NCI-H1694 (cell line): ENCODE results near the gene LGR6.
"Not testable (repeated sequence)": the region's sequence is repeated elsewhere in the genome, so short reads cannot be mapped to it uniquely, and the experiment has no call there.

ENCODE experiments used
- DNase-seq: peaks from one replicate; lab custom pipeline; 2025; lab: John Stamatoyannopoulos, UW

LGR6 gene

GRCh38 chr1:202240226-202240625 lies 46.6 kb downstream of the LGR6 start:
- DNase-seq, result not testable (repeated sequence)

GRCh38 chr1:202240956-202241355 lies 47.4 kb downstream of the LGR6 start:
- no peak for DNase-seq

GRCh38 chr1:202241376-202242079 lies 47.9 kb downstream of the LGR6 start:
- no peak for DNase-seq

GRCh38 chr1:202242080-202242419 lies 48.5 kb downstream of the LGR6 start:
- DNase-seq, result no peak

- no peak for DNase-seq
Observed at GRCh38 chr1:202243006-202243405, 49.4 kb downstream of the LGR6 start.

DNA sequence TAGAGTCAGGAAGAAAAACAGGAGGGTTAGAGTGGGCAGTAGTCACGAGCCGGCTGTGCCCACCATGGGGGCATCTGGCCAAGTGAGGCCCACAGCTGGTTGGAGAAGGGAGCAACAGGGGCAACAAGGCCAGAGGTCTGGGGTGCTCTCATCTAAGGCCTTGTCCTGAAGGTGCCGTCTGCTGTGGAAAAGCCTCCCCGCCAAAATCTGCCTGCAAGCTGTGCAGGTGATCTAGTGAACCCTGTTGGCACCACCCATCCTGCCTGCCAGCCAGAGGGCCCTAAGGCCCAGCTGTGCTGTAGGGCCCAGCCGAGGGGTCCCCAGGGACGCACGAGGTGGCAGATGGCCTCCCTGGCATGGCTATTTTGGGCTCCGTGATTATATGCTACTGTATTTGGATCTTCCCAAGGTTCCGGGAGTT lies 51.3 kb downstream of the LGR6 start:
- peak; percentile 60 for DNase-seq

DNA sequence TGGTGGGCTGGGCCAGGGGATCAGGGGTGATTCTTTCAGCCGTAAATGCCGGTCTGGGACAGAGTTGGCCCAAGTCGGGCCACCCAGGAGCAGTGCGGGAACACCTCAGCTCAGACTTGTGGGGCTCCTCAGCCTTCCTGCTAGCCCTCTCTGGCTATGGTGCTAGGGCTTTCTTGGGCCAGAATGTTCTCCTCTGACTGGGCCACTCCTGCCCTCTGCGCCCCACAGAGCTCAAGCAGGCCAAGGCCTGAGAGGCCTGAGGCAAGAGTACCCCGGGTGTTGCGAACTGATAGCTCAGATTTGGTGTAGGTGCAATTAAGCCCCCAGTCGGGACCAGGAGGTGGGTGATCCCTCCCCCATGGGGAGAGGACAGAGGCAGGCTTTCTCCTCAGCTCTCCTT lies 51.8 kb downstream of the LGR6 start:
- no peak for DNase-seq

DNA sequence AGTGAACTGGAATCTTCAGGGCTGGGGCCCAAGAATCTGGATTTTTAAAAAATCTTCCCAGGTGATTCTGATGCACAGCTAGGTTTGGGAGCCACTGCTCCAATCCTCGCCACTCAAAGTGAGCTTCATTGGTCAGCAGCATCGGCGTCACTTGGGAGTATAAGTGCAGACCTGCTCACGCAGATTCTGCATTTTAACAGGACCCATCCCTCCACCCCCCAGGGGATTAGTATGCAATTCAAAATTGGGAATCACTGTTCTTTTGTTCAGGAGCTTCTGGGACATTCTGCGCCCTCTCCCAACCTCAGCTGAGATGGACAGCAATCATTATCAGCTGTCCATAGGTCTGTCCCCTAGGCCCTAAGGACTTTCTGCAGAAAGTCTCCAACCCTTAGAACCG lies 53.5 kb downstream of the LGR6 start:
- no peak for DNase-seq

DNA sequence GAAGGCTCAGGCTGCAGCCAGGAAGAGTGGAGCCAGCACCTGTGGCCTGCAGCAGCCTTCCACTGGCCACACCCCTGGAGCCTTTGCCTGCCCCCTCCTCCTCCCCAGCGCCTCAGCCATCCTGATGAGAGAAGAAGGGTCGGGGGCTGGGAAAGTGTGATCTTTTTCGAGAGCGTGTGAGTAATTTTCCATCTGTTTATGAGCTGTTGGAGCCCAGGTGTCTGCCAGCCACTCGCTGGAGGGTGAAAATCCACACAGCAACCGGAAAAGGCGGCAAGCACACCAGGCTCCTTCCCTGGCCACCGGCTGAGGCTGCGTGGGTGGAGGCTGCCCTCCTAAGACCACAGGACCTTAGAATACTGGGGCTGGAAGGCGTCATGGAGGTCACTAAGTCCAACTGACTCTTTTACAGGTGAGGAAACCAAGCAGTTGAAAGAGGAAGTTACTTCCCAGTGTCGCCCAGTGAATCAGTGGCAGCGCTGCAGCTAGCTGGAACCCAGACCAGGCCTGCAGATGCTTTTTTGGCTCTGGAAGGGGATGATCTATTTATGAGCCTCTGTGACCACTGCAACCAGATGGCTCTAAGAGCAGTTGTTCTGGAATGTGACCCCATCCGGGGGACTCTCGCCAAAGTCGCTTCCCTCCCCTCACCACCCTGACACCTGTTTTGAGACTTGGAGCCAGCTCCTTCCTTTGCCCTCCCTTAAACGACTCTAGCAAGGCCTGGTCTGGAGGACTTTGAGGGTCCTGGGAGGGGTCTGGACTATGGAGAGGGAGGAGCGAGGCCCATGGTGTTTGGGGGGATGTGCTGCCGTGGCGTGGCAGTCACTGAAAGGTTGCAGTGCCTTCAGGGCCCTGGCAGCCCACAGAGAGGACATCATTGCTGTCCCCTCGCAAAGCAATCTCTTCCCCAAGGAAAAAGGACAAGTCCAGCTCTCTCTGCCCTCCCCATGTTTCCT lies 54.5 kb downstream of the LGR6 start:
- peak; percentile 48 for DNase-seq

- DNase-seq, result no peak
Observed at GRCh38 chr1:202248861-202249260, 55.3 kb downstream of the LGR6 start.

GRCh38 chr1:202249436-202249835 lies 55.8 kb downstream of the LGR6 start:
- DNase-seq, result no peak

DNA sequence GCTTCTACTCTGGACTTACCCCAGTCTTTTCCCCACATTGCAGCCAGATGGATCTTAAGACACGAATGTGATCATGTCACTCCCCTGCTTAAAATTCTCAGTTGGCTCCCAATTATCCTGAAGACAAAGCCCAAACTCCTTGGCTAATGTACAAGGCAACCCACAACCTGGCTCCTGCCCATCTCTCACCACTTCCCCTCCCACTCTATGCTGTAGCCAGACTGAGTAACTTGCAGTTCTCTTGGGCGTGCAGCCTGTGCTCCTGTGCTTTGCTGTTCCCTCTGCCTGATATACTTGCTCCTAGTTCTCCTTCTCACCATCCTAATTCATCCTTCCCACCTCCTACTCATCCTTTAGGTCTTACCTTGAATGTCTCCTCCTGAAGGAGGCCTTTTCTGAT lies 56.2 kb downstream of the LGR6 start:
- DNase-seq, result no peak

- DNase-seq, result no peak
Observed at GRCh38 chr1:202250982-202251381, 57.4 kb downstream of the LGR6 start.

DNA sequence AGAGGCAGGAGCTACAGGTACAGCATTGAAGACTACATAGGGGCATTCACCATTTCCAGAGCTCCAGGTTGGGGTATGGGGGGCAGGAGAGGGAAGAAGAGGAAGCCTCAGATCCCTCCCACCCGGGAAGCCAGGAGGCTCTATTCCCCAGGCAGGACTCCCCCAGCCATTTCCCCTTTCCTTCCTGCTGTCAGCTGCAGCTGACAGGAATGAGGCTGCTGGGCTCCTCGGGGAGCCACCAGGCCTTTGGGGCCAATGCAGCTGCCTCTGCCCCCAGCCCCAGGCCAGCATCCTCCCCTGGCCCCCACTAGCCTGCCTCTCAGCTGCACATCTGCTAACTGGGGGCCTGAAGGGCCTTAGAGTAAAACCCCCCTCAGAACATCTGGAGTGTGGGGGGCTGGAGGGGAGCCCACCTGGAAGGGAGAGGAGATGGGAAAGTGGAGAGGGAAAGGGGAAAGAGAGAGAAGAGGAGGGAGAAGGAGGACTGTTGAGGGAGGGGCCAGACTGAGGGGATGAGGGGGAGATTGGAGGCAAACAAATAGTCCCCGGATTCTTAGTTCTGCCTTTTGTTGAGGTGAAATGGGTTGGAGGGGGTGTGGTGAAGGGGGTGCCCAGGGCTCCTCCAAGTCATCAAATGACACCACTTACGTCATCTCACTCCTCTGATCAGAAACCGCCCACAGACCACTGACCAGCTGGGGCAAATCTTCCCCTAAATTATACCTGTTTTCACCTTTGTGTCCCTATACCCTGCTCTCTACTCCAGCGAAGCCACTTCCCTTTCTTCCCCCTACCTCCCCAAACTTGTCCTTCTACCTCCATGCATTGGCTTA lies 58.0 kb downstream of the LGR6 start:
- no peak for DNase-seq

DNA sequence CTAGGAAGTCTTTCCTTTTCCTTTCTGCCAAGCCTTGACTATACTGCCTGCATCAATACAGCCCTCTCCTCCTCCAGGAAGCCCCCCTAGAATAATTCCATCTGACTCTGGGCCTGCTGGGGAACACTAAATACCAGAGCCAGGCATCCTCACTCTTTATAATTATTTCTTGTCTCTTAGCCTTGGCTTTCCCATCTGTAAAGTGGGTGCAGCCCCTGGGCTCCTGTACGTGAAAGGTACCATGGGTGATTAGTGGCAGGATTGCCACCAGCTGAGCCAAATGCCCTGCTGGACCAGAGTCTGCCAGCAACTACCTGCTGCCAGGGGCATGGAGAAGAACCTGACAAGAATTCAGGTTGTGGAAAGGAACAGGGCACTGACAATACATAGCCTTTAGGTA lies 58.7 kb downstream of the LGR6 start:
- DNase-seq, result no peak

DNA sequence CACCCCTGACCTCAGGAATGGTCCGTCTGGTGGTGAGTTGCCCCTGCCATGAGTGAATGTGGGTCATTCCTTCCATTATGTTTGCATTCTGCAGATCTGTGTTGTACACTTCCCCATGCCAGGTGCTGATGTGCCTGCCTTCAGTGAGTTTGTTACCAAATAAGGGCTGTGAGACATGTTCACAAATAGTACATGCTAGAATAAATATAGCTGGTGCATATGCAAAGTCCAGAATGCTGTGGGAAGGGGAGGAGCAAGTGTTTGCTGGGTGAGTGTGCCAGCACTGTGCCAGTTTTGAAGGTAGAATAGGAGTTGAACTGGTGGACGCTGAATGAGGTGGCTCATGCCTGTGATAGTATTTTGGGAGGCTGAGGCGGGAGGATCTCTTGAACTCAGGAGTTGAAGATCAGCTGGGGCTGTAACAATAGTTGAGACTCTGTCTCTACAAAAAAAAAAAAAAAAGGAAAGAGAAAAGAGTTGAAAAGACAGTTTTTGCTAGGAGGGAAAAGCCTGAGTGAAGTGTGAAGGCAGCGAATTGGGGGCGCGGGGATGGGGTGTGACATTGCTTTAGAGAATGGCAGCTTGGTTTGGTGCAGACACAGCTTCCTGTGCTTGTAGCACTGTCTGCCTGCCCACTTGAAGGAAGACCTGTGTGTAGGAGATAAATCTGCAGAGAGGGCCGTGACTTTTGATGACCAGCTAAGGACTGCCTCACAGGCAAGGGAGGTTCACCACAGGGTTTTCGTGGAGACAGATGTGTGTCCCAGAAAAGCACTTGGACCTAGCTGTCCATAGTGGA lies 61.1 kb downstream of the LGR6 start:
- no peak for DNase-seq

DNA sequence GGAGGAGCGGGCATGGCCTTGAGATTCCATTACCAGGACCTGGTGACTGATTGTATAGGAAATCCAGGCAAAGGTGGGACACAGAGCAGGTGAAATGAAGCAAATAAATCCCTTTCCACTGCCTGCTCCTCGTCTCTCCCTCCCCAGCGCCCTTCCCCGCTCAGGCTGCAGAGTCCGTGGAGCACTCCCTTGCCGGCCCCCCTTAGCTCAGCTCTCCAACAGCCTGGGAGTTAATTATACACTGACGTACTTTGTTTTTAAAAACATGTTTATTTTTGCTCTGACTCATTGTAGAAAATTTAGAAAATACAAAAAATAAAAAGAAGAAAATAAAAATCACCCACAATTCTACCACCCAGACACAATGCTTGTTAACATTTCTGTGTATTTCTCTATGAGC lies 61.7 kb downstream of the LGR6 start:
- DNase-seq, result no peak

DNA sequence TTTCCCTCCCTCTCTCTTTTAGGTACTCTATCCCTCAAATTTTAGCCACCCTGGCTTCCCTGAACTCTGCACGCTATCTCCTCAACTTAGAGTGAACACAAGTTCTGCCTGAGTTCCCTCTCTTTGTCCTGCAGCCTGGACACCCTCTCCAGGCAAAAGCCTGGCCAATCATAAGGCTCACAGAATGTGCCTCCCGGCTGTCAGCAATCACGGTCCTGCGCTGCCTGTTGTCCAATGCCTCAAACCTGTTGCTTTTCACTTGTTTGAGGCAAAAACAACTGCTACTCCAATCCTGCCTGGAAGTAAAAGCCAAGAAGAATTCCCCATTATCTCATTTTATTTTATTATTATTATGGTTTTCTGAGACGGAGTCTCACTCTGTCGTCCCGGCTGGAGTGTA lies 66.1 kb downstream of the LGR6 start:
- DNase-seq, result no peak

DNA sequence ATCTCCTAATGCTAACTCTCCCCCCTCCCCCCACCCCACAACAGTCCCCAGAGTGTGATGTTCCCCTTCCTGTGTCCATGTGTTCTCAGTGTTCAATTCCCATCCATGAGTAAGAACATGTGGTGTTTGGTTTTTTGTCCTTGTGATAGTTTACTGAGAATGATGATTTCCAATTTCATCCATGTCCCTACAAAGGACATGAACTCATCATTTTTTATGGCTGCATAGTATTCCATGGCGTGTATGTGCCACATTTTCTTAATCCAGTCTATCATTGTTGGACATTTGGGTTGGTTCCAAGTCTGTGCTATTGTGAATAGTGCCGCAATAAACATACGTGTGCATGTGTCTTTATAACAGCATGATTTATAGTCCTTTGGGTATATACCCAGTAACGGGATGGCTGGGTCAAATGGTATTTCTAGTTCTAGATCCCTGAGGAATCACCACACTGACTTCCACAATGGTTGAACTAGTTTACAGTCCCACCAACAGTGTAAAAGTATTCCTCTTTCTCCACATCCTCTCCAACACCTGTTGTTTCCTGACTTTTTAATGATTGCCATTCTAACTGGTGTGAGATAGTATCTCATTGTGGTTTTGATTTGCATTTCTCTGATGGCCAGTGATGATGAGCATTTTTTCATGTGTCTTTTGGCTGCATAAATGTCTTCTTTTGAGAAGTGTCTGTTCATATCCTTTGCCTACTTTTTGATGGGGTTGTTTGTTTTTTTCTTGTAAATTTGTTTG lies 67.8 kb downstream of the LGR6 start:
- DNase-seq, result not testable (repeated sequence)

DNA sequence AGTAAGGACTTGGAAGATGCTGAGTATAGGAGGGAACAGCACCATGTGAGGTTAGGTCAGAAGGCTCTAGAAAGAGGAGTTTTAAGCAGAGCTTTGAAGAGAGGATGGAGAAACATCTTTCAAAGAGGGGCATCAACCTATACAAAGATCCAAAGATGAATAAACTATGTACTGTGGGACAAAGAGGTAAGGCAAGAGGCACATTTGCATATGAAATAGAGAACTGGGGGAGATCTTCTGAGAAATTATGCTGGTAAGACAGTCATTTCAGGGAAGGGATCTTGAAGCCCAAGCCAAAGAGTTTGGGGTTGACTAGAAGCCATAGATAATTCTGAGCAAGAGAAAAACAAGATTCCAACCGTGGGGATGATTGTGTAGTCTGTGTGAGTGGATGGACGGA lies 70.0 kb downstream of the LGR6 start:
- DNase-seq, result no peak

DNA sequence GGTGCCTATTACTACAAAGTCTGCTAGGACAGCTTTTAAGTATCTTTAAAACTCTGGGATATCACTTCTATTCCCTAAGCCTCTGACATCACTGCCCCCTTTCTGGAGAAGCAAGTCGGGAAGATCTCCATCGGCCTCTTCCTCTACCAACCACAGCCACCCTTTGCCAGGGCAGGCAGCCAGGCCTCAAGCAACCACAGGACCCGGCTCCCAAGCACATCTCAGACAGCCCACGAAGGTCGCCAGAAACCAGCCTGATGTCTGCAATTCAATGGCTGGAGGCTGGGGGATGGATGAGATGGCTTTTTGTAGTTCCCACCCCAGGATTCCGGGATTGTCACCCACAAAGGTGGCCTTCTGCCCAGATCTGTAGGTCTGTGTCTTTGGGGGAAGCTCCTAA lies 70.7 kb downstream of the LGR6 start:
- DNase-seq, result no peak
